ENCODE data around the gene PACSIN2.

The PACSIN2 gene

DNA sequence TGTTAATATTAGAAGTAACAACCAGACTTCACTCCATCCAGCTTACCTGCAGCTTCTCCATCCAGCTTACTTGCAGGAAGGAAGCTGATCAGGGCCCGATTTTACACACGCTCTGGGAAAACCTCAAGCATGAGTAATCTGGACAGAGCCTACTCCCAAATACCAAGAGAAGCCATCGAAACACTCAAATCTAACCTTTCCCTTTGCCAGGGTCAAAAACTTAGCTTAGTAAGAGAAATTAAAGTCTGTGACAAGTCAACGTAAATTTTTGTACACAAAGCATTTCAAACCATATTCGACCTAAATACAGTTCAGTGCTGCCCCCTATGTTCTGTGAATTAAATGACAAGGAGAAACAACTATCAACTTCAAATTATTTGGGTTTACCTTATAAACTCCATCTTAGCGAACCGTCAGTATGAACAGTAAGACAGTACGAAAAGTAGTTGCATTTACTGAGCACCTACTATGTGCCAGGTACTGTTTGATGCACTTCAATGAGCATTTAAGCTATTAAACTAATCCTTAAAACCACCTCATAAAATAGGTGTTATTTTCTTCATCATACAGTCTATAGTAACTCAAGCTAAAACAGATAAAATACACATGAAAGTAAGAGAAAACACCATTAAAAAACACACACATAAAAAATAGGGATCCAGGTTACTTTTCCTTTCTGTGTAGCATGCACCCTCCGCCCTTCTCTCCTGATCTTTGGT is 194.7 kb downstream of the PACSIN2 start:
- TF ChIP-seq, protein P1, sequence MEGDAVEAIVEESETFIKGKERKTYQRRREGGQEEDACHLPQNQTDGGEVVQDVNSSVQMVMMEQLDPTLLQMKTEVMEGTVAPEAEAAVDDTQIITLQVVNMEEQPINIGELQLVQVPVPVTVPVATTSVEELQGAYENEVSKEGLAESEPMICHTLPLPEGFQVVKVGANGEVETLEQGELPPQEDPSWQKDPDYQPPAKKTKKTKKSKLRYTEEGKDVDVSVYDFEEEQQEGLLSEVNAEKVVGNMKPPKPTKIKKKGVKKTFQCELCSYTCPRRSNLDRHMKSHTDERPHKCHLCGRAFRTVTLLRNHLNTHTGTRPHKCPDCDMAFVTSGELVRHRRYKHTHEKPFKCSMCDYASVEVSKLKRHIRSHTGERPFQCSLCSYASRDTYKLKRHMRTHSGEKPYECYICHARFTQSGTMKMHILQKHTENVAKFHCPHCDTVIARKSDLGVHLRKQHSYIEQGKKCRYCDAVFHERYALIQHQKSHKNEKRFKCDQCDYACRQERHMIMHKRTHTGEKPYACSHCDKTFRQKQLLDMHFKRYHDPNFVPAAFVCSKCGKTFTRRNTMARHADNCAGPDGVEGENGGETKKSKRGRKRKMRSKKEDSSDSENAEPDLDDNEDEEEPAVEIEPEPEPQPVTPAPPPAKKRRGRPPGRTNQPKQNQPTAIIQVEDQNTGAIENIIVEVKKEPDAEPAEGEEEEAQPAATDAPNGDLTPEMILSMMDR (IDR thresholded peaks at IDR 0.05; ENCODE audit: low read depth, low read length): no peak; the same call in 1 of the 2 replicates
- no peak overlapping the region for H3K4me3 ChIP-seq (ENCODE audit: low read depth, low read length)

Data from WI38 (cell line).